Ecto neural progenitor cell (in vitro differentiated cells): ENCODE results near the gene SMIM28.

Experiments
- DNase-seq: peaks from one replicate; pipeline ENCODE4 v3.0.0-alpha.2; 2018; ENCODE audit warnings: low spot score

The SMIM28 gene

GRCh38 chr6:138430361-138431145 is 52.8 kb downstream of the SMIM28 start:
- no peak for DNase-seq

GRCh38 chr6:138431256-138432062 is 53.8 kb downstream of the SMIM28 start:
- no peak for DNase-seq

- DNase-seq = no peak
Measured at GRCh38 chr6:138432063-138432356, 54.3 kb downstream of the SMIM28 start.
